HG03521 (cell line): ENCODE results near the gene LENEP.
A peak's percentile ranks its signal among the peaks of the same experiment; 100 is the strongest.
"Not testable (repeated sequence)": the region's sequence is repeated elsewhere in the genome, so short reads cannot be mapped to it uniquely, and the experiment has no call there.

Experiments used
- ATAC-seq: cut with Tn5 transposase; IDR thresholded peaks from one replicate; pipeline ENCODE4 v1.9.1; 2021; ENCODE audit warnings: mild to moderate bottlenecking, moderate library complexity; ENCODE audit not compliant: unreplicated experiment

Gene LENEP

DNA sequence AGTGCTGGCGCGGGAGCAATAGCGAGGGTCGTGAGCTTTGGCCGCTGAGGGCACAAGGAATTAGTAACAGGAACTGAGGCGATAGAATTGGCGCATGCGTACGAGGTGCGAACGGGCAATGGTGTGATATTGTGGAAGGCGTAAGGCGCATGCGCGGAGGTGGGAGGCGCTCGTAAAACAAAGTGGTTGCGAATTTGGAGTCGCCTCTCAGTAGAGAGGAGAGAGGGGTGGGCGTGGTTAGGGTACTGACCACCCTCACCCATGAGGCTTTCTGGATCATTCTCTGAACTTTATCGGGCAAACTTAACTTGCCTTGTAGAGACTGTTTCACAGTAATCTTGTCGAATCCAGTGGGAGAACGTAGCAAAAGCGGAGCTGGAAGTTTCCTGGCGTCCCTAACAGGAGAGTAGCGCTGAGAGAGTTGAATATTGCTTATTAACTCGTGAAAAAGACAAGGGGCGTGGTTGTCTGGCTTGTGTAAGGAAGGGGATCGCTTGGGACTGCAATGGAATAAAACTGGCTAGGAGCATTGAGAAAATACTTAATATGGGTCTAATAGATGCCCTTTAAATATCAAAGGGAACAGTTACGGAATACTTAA lies 18.5 kb upstream of the LENEP start:
- ATAC-seq: peak; percentile 36

DNA sequence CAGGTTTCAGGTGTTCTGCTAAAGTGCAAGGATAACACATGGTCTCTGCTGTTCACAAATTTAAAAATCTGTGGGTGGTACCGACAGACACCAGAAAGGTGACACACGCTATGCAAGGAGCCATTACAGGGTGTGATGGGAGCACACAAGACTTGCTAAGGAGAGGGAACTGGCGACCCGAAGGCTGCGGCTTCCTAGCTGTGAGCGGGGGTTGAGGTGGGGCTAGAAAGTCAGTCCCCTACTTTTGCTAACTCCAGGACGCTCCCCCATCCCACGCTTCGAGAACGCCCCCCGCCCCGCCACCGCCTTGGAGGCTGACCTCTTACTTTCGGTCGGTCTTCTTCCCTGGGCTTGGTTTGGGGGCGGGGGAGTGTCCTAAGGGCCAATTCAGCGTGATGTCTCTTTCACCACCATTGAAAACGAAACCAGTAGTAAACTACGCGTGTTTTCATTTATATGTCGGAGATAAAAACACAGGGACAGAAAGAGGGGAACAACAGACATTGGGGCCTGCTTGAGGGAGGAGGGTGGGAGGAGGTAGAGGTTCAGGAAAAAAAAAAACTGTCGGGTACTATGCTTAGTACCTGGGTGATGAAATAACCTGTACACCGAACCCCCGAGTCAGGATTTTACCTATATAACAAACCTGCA lies 17.9 kb upstream of the LENEP start:
- no peak for ATAC-seq

GRCh38 chr1:154977762-154978161 lies 15.6 kb upstream of the LENEP start:
- ATAC-seq: not testable (repeated sequence)

DNA sequence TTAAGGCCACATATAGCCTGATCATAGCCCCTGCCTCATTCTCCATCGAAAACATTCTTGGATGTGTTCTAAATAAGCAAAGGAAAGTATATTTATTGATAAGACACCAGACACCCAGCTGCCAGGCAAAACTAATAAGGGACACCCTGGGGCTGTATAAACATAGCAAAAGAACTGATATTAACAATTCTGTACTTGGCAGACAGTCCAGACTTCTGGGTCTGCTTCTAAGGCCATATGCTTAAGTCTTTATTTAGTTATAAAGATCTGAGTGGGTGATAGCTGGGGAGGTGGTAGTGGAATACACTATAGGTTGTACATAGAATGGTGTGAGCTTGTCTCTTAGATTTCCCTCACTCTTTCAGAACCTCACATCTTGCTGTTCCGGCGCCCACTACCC lies 15.0 kb upstream of the LENEP start:
- ATAC-seq: no peak

DNA sequence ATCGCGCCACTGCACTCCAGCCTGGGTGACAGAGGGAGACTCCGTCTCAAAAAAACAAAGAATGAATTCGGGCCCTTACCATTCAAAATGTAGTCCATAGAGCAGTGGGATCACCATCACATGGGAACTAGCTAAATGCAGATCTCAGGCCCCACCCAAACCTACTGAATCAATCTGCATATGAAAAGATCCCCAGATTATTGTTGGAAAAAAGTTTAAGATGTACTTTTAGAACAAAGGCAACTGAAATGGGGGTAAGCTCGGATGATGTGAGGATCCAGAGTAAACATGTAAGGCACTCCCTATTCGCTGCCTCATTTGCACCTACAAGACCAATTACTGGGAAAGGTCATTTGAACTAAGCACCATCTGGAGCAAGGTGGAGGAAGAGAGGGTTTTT lies 11.0 kb upstream of the LENEP start:
- ATAC-seq: no peak

- ATAC-seq: peak; percentile 97
These were observed 10.3 kb upstream of the LENEP start, which contains the start of gene FLAD1 for GRCh38 chr1:154982897-154983648. Gene FLAD1 (plus strand): TSS chr1:154983344. CDS start chr1:154983695, 351 bp downstream.

- ATAC-seq: no peak
These were observed 9.5 kb upstream of the LENEP start for GRCh38 chr1:154983776-154984466.

- ATAC-seq: not testable (repeated sequence)
These were observed 6.7 kb upstream of the LENEP start for GRCh38 chr1:154986736-154987135.

DNA sequence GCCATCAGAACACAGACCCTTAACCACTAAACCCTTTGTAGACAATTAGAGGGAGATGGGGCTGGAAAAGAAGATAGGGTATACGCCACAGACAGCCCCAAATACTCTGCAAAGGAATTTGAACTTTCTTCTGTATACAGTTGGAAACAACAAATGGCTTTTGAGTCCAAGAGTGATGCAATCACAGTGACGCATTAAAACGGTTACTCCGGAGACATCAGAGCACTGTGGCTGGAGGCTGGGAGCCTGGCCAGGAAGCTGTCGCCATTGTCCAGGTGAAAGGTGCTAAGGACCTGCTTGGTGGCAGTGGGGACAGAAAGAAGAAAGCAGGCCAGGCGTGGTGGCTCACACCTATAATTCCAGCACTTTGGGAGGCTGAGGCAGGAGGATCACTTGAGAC lies 6.1 kb upstream of the LENEP start:
- ATAC-seq: no peak

DNA sequence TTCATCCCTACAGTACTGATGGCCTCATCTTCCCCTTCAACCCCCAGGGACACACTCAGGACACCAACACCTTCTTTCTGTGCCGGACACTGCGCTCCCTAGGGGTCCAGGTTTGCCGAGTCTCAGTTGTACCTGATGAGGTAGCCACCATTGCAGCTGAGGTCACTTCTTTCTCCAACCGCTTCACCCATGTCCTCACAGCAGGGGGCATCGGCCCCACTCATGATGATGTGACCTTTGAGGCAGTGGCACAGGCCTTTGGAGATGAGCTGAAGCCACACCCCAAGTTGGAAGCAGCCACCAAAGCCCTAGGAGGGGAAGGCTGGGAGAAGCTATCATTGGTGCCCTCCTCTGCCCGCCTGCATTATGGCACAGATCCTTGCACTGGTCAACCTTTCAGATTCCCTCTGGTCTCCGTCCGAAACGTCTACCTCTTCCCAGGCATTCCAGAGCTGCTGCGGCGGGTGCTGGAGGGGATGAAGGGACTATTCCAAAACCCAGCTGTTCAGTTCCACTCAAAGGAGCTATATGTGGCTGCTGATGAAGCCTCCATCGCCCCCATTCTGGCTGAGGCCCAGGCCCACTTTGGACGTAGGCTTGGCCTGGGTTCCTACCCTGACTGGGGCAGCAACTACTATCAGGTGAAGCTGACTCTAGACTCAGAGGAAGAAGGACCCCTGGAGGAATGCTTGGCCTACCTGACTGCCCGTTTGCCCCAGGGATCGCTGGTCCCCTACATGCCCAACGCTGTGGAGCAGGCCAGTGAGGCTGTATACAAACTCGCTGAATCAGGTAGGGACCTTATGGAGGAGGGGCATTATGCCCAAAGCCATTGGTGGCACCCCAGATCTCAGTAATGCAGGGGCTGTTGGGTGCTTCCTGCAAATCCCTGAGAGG lies 5.1 kb upstream of the LENEP start:
- ATAC-seq: no peak

DNA sequence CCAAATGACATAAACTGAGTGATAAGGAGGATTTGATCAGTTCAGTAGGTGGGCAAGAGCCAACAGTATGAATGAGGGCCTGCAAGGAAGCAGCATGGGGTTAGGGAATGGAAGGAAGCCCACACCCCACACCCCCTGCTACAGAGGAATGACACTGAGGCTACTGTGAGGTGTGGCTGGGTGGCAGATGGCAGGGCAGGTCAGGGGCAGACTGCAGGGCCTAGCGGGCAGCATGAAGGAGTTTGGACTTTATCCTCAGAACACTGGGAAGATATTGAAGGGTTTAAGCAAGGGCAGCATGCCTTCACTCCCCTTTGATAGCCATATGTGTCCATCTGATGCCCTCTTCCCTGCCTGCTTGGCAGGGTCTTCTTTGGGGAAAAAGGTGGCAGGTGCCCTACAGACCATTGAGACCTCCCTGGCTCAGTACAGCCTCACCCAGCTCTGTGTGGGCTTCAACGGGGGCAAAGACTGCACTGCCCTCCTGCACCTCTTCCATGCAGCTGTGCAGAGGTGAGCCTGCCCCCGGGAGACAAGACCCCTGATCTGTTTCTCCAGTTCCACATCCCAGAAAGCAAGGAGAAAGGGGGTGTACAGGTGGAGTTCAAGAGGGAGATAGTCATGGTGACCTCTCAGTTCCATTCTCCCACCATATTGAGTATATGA lies 4.1 kb upstream of the LENEP start:
- no peak for ATAC-seq

- no peak for ATAC-seq
These were observed 3.1 kb upstream of the LENEP start for GRCh38 chr1:154990276-154990675.

DNA sequence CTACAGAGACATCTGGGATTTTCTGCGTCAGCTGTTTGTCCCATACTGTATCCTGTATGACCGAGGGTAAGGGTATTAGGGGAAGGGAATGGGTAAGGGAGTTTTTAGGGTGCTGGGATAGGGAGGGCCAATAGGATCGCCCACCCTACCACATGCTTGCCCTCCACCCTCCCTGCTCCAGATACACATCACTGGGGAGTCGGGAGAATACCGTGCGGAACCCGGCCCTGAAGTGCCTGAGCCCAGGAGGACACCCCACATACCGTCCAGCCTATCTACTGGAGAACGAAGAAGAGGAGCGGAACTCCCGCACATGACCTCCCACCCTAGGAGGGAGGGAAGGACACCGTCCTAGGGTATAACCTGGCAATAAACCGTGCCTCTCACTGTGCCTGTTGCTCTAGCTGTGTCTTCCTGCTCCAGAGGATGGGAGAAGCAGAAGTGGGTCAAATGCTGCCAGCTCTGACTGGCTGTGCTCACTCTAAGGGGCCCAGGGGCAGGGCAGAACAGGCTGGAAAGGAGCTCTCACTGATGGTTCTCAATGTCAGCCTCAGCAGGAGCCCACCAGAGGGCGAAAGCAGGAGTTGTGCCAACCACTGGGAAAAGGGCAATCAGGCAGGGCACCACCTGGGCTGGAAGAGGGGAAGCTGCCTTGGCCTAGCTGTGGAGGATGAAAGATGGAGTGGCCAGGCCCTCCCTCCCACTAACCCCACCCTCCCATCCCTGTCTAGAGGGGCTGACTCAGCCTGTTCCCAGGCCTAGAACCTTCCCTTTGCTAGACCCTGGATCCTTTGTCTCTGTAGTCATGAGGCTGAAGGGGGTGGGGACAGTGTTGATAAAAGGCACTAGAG lies 440 bp upstream of the LENEP start:
- ATAC-seq: no peak

GRCh38 chr1:154994269-154994587 lies 842 bp downstream of the LENEP start:
- ATAC-seq: no peak

DNA sequence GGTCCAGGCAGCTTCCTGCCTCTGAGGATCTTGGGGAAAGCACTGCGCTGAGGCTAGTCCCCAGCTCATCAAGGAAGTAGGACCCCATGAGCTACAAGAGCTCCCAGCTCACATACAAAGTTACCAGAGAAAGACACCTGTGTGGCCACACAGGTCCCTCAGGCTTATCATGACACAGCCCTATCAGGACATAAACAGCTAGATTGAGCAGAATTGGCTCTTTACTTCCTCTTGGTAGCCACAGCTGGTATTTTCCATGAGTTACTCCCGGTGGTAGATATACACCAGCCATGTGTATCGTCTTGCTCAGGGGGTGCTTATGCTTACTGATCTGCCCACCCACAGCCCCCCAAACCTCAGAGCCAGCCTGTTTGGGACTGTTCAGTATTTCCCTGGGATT lies 1.2 kb downstream of the LENEP start:
- no peak for ATAC-seq

DNA sequence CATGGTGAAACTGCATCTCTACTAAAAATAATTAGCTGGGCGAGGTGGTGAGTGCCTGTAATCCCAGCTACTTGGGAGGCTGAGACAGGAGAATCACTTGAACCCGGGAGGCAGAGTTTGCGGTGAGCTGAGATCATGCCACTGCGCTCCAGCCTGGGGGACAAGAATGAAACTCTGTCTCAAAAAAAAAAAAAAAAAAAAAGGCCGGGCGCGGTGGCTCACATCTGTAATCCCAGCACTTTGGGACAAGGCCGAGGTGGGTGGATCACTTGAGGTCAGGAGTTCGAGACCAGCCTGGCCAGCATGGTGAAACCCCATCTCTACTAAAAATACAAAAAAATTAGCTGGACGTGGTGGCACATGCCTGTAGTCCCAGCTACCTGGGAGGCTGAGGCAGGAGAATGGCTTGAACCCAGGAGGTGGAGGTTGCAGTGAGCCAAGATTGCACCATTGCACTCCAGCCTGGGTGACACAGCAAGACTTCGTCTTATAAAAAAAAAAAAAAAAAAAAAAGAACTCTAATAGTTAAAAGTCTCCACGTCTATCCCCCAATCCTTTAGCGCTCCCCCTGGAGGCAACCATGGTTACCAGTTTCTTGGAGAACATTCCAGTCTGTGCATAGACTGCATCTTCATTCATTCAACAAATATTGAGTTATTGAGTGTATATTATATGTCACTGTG lies 2.1 kb downstream of the LENEP start:
- not testable (repeated sequence) for ATAC-seq

DNA sequence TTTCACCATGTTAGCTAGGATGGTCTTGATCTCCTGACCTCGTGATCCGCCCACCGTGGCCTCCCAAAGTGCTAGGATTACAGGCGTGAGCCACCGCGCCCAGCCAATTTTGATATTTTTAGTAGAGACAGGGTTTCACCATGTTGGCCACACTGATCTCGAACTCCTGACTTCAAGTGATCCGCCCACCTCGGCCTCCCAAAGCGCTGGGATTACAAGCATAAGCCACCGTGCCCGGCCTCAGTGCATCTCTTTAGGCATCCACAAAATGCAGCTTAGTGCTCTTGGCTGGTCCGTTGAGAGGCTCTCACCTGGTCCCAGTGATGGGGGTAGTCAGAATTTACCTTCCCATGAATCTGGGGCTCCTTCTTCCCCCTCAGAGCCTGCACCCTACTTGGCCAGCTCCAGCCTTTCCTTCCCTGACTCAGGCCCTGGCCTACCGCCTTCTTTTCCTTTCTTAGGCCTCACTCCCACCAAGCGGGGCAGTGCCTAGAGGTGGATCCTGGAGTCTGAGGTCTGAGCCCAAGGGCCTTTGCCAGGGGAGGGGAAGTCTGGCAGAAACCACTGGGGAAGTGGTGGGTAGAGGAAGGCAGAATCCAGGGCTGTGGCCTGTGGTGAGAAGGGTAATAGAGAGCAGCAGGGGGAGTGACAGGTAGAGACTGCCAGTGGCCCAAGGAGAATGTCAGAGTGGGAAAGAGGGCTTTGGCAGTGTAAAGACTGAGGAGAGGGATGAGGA lies 3.7 kb downstream of the LENEP start:
- ATAC-seq: no peak

DNA sequence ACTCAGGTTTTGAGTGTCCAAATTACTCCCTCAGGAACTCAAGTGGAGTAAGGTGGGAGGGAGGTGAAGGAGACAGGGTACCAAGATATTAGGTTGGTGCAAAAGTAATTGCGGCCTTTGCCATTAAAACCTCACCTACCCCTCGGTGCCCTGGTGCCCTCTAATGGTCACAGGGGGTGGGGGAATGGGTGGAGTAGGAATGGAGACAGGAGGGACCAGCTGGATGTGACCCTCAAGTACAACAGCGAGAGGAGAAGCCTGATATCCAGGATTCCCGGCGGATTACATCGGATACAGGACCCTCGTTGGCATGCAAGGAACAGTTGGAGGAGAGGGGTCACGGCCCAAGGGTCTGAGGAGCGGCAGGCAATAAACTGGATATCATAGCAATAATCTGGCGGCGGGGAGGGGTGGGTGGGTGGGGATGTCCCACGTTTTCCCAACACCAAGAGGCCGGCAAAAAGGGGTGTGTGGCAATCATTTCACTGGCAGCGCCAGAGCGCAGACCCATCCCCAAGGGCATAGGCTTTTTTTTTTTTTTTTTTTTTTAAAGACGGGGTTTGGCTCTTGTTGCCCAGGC lies 4.9 kb downstream of the LENEP start:
- no peak for ATAC-seq
